Activated T-cell treated with anti-CD3 and anti-CD28 coated beads, Interleukin-2, amount 50 U/mL, for 72 hours (primary cell): ENCODE measurements around the gene CNOT10. TPM values are rescaled to one million over a fixed set of nuclear protein-coding genes. Genes with fewer than 3 reads are reported as not detected.

Source experiments
- ATAC-seq, 2 donors: fragments of 150-1000 bp; cut with Tn5 transposase; replicated peaks in 1 of 2; 2 replicates each; pipeline ENCODE4 v1.10.0; 2021; ENCODE audit warnings: moderate library complexity in 2 of 2, mild to moderate bottlenecking in 1 of 2
- DNase-seq, 2 donors: peaks; one replicate each; pipeline ENCODE4 v3.0.0; 2021 to 2022; ENCODE audit warnings: mixed read lengths in 1 of 2
- H3K27ac Mint-ChIP-seq: one replicate; pipeline ENCODE4 v1.8.0; 2022; ENCODE audit warnings: mild to moderate bottlenecking, moderate library complexity, mixed read lengths
- H3K27me3 Mint-ChIP-seq: one replicate; pipeline ENCODE4 v1.8.0; 2022; ENCODE audit warnings: low read depth, mixed read lengths
- H3K36me3 Mint-ChIP-seq, 2 donors: one replicate each; pipeline ENCODE4 v1.8.0; 2022; ENCODE audit warnings: mixed read lengths in 2 of 2, mild to moderate bottlenecking in 1 of 2; ENCODE audit not compliant: insufficient read depth in 2 of 2
- H3K4me1 Mint-ChIP-seq: one replicate; pipeline ENCODE4 v1.8.0; 2022; ENCODE audit warnings: low read depth, mixed read lengths
- H3K4me3 Mint-ChIP-seq, 2 donors: one replicate each; pipeline ENCODE4 v1.8.0; 2022; ENCODE audit warnings: mild to moderate bottlenecking in 2 of 2, mixed read lengths in 2 of 2, moderate library complexity in 2 of 2
- H3K9me3 Mint-ChIP-seq, 2 donors: one replicate each; pipeline ENCODE4 v1.8.0; 2022; ENCODE audit warnings: mixed read lengths in 2 of 2
- total RNA-seq, 2 donors: library from RNA; stranded (reverse); gene quantifications; one replicate each; pipeline ENCODE4 v1.2.3, GENCODE V29; 2022

CNOT10 gene
- total RNA-seq, 2 donors from 2014 or later = 70.1 to 78.6 TPM

GRCh38 chr3:32818229-32818969 lies 133.4 kb downstream of the CNOT10 start:
- Mint-ChIP-seq H3K9me3 (no peaks in the 10 kb centered on the region), H3K4me3 (peak overlapping the region; percentile 85 to 86), H3K4me1 (peaks cover 34% of the 10 kb centered on the region), H3K27ac (no peak overlapping the region), H3K27me3 (peaks cover 42% of the 10 kb centered on the region), H3K36me3 (peaks cover 0 to 4% of the 10 kb centered on the region in 2 donors)
- DNase-seq = peak; percentile 18 to 20
- peak; percentile 46 to 48 for ATAC-seq

- DNase-seq = no peak
- H3K9me3 Mint-ChIP-seq = no peaks in the 10 kb centered on the region
- H3K27me3 Mint-ChIP-seq = peaks cover 44% of the 10 kb centered on the region
Observed at GRCh38 chr3:32818970-32819511, 134.1 kb downstream of the CNOT10 start.

GRCh38 chr3:32819551-32820348 lies 134.8 kb downstream of the CNOT10 start:
- Mint-ChIP-seq H3K27me3 (peaks cover 38% of the 10 kb centered on the region), H3K9me3 (no peaks in the 10 kb centered on the region), H3K4me3 (peak overlapping the region; percentile 76 to 77), H3K4me1 (peaks cover 26% of the 10 kb centered on the region), H3K36me3 (peaks cover 0 to 4% of the 10 kb centered on the region in 2 donors), H3K27ac (no peak overlapping the region)
- no peak for ATAC-seq
- DNase-seq = no peak

More at GRCh38 chr3:32818970-32819511, 134.1 kb downstream of the CNOT10 start:
- Mint-ChIP-seq H3K4me1 (peaks cover 33% of the 10 kb centered on the region), H3K27ac (no peak overlapping the region), H3K4me3 (peak overlapping the region; percentile 76 to 77), H3K36me3 (peaks cover 0 to 4% of the 10 kb centered on the region in 2 donors)
- ATAC-seq = no peak

GRCh38 chr3:32820430-32820829 lies 135.4 kb downstream of the CNOT10 start:
- peaks cover 21% of the 10 kb centered on the region for H3K4me1 Mint-ChIP-seq
- no peak overlapping the region for H3K27ac Mint-ChIP-seq
- no peaks in the 10 kb centered on the region for H3K9me3 Mint-ChIP-seq
- ATAC-seq (no peak), DNase-seq (no peak)
- H3K36me3 Mint-ChIP-seq = peaks cover 0 to 4% of the 10 kb centered on the region in 2 donors
- no peak overlapping the region for H3K4me3 Mint-ChIP-seq
- H3K27me3 Mint-ChIP-seq = peaks cover 31% of the 10 kb centered on the region

GRCh38 chr3:32820971-32821685 lies 136.1 kb downstream of the CNOT10 start:
- peaks cover 0 to 4% of the 10 kb centered on the region in 2 donors for H3K36me3 Mint-ChIP-seq
- ATAC-seq (no peak), DNase-seq (no peak)
- no peak overlapping the region for H3K27ac Mint-ChIP-seq
- peaks cover 24% of the 10 kb centered on the region for H3K27me3 Mint-ChIP-seq
- H3K9me3 Mint-ChIP-seq = no peaks in the 10 kb centered on the region
- H3K4me3 Mint-ChIP-seq = no peak overlapping the region
- peaks cover 15% of the 10 kb centered on the region for H3K4me1 Mint-ChIP-seq

GRCh38 chr3:32821686-32822296 lies 136.8 kb downstream of the CNOT10 start:
- Mint-ChIP-seq H3K27me3 (peaks cover 23% of the 10 kb centered on the region), H3K36me3 (peaks cover 0 to 4% of the 10 kb centered on the region in 2 donors), H3K27ac (no peak overlapping the region), H3K4me1 (peaks cover 9% of the 10 kb centered on the region), H3K4me3 (no peak overlapping the region), H3K9me3 (no peaks in the 10 kb centered on the region)
- ATAC-seq (no peak), DNase-seq (no peak)

GRCh38 chr3:32822609-32823498 lies 137.9 kb downstream of the CNOT10 start:
- Mint-ChIP-seq H3K9me3 (no peaks in the 10 kb centered on the region), H3K4me1 (peaks cover 6% of the 10 kb centered on the region), H3K27ac (no peak overlapping the region), H3K4me3 (no peak overlapping the region), H3K27me3 (peaks cover 23% of the 10 kb centered on the region), H3K36me3 (peaks cover 0 to 4% of the 10 kb centered on the region in 2 donors)
- DNase-seq (no peak), ATAC-seq (no peak)

Other genes with a start within 250 kb of the CNOT10 start
- 10 to 100 TPM; 56.6 to 69.6 TPM for gene CMTM6, start 182.3 kb upstream of the CNOT10 start, total RNA-seq
- gene DYNC1LI1, start 114.3 kb upstream of the CNOT10 start, total RNA-seq = 10 to 100 TPM; 31.1 to 34.5 TPM
- gene TRIM71, start 132.8 kb downstream of the CNOT10 start, total RNA-seq = under 1 TPM; 0.02 to 0.07 TPM